C4-2B (cell line): ENCODE measurements around the gene ST3GAL6.

Source experiments
- H3K27ac ChIP-seq: fragments of 450-650 bp; 2 replicates; pipeline ENCODE4 v1.5.1; 2017
- ZFX ChIP-seq: fragments of 450-650 bp; IDR thresholded peaks from 2 replicates; pipeline ENCODE4 v1.6.1; 2017
- TF ChIP-seq, protein P1 (sequence below): fragments of 450-650 bp; conservative IDR thresholded peaks from 2 replicates; pipeline ENCODE4 v1.5.1; 2017; ENCODE audit warnings: mild to moderate bottlenecking

ST3GAL6 gene

DNA sequence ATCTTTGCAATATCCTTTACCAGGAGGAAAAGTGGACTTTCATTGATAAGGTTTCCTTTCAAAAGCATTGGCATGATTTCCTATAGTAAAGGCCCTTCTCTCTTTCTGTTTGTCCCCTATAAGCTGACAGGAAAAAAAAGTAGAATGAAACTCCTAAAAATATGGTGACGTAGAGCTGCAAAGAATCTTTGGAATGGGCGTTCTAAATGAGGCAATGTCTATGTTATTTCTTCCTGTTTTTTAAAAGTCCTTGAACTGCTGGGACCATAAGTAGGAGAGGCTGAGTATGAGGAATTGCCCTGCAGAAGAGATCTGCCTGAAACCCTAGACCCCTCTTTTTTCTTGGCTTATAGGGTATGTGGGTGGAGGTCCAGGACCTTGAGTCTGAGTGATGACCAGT is 17.2 kb downstream of the ST3GAL6 start:
- TF ChIP-seq, protein P1, sequence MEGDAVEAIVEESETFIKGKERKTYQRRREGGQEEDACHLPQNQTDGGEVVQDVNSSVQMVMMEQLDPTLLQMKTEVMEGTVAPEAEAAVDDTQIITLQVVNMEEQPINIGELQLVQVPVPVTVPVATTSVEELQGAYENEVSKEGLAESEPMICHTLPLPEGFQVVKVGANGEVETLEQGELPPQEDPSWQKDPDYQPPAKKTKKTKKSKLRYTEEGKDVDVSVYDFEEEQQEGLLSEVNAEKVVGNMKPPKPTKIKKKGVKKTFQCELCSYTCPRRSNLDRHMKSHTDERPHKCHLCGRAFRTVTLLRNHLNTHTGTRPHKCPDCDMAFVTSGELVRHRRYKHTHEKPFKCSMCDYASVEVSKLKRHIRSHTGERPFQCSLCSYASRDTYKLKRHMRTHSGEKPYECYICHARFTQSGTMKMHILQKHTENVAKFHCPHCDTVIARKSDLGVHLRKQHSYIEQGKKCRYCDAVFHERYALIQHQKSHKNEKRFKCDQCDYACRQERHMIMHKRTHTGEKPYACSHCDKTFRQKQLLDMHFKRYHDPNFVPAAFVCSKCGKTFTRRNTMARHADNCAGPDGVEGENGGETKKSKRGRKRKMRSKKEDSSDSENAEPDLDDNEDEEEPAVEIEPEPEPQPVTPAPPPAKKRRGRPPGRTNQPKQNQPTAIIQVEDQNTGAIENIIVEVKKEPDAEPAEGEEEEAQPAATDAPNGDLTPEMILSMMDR: no peak
- TF ChIP-seq ZFX: no peak
- no peak overlapping the region for H3K27ac ChIP-seq

DNA sequence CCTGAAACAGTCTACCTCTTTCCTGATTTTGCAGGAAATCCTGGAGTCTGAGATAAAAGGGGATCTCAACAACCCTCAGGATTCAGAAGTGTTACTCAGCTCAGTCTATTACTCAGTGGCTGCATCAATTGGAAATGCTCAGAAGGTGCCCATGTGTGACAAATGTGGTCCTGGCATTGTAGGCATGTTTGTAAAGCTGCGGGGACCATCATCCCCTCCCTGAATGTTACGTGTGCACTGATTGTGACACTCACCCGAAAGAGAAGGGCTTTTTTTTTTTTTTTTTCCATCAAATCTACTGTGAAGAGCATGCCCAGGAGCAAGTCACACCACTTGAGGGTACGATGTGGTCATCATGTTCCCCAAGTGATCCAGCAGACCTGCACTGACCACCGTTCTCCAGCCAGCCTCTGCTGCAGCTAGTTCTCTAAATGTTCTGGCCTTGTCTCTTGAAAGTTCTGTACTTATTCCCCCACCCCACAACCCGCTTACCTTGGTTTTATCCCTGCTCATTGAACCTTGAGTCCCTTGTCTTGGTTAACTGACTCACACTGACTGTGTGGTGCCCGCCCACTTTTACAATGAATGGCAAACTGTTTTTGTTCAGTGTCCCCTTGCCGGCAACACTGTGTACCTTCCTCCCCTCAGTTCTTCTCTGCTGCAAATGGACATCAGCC is 19.8 kb downstream of the ST3GAL6 start:
- TF ChIP-seq, protein P1: no peak
- TF ChIP-seq ZFX: no peak
- H3K27ac ChIP-seq: no peak overlapping the region; the same call in 1 of the 2 replicates

DNA sequence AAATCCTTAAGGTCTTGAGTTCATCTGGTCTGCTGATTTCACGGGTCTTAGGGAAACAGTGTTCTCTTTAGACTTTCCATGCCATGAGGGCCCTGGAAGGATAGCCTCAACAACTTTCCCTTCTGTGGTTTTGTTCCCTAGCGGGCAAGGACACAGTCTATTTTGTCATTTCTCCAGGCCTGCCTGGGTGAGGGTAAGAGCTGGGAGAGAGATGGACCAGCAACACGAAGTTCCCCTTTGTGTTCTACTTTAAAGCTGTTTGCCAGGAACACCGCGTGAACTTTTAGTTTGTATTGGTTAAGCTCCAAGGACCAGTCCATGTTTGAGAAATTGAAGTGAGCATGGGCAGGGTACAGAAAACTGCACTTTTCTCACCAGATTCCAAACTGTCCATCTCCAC is 20.9 kb downstream of the ST3GAL6 start:
- TF ChIP-seq ZFX: no peak
- TF ChIP-seq, protein P1: 0 out of 2 replicates have a peak, but pooled peaks have one; percentile 4
- peak overlapping the region; percentile 11; the same call in 1 of the 2 replicates for H3K27ac ChIP-seq

DNA sequence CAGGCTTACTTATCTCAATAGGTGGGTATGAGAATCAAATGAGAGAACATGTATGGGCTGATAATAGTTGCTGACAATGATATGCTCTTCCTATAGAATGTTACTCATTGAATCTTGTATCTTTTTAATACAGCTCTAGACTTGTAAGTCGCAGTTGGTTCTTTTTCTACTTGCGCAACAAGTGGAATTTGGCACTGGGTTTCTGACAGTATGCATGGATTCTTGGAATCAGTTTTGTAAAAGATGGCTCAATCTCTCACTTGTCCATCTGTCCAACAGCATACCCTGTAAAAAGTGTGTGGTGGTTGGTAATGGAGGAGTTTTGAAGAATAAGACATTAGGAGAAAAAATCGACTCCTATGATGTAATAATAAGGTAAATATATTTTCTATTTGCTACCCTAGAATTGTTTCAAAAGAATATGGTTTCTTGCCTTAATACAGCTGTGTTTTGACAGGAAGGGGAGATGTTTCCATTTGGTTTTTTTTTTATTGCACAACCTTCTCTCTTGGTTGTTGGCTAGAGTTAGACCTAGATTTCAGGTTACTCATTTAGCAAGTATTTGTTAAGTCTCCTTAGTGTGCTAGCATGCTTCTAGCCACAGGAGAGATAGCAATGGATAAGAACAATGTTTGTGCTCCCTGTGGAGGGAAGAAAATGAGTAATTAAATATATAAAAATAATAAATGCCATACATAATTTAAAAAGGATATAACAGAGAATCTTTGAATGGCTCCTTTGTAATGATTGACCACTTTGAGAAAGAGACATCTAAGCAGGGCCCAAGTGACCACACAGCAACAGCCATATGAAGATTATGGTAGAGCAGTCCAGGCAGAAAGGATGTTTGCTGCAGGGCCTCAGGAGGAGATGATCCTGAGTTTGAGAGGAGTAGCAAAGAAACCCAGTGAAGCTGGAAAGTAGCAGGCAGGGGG is 21.8 kb downstream of the ST3GAL6 start:
- H3K27ac ChIP-seq: no peak overlapping the region
- TF ChIP-seq, protein P1: no peak
- TF ChIP-seq ZFX: no peak

DNA sequence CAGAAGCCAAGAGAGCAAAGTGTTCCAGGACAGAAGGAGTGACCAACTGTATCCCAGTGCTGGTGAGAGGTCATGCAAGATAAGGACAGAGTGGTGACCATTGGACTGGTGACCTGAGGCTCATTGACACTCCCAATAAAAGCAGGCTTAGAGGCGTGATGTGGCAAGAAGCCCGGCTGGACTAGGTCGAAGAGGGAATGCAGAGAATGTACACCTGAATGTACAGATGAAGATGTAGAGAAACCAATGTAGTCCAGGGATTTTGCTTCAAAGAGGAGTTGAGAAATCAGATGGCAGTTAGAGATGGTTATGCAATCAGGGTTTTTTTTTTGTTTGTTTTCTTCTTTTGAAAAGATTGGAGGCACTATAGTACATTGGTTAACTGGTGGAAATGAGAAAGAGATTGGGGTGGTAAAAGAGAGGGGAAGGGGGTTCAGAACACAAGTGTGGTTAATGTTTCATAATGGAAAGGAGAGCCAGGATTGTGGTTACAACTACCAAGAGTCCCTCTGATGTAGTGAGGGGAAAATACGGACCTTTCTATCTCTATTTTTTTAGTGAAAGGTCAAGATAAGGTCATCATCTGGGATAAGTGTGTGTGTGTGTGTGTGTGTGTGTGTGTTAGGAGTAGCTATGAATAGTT is 23.3 kb downstream of the ST3GAL6 start:
- TF ChIP-seq, protein P1: no peak
- no peak for TF ChIP-seq ZFX
- H3K27ac ChIP-seq: no peak overlapping the region

DNA sequence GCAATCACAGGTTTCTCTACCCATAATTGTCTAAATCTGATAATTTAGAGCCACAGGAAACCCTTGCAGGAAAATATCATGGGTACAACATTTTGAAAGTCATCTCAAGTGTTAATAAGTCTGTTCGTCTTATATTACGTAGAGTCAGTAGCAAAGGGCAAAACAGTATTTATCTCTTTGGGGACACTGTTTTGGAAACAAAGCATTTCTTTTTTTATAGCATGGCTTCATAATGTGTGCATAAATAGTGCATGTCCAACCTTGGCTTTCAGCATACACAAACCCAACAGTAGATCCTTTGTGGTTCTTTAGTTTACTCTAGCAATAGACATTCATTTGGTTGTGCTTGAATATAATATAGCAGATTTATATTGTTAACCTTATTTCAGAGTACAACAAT is 24.0 kb downstream of the ST3GAL6 start:
- TF ChIP-seq, protein P1: no peak
- TF ChIP-seq ZFX: no peak
- no peak overlapping the region for H3K27ac ChIP-seq
